HG02840 (cell line): ENCODE measurements around the gene AQP1.

ENCODE experiments used
- ATAC-seq: cut with Tn5 transposase; IDR thresholded peaks from one replicate; pipeline ENCODE4 v1.9.1; 2021; ENCODE audit warnings: mild to moderate bottlenecking, moderate library complexity, moderate number of reproducible peaks; ENCODE audit not compliant: unreplicated experiment, low FRiP score

Gene AQP1

GRCh38 chr7:30905078-30906012 is 6.3 kb upstream of the AQP1 start:
- ATAC-seq: no peak

DNA sequence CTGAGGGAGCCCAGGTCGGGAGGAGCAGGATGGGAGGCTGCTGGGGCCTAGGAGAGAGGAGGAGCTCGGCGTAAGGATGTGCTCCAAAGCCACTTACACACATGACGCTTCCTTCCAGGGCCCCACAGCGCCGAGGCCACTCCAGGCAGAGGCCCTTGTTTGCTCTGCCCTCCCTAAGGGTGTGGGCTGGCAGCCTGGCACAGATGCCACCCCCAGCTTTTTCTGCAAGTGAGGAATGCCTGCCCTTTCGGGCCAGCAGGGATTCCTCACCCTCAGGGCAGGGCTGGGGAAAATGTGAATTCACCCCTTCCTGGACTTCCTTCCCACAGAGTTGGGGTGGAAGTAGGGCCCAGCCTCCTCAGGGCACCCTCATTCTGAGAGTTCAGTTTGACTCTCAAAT is 5.6 kb upstream of the AQP1 start:
- no peak for ATAC-seq

- no peak for ATAC-seq
Measured at GRCh38 chr7:30906515-30907240, 5.0 kb upstream of the AQP1 start.

- no peak for ATAC-seq
Measured at GRCh38 chr7:30907527-30908267, 4.0 kb upstream of the AQP1 start.

DNA sequence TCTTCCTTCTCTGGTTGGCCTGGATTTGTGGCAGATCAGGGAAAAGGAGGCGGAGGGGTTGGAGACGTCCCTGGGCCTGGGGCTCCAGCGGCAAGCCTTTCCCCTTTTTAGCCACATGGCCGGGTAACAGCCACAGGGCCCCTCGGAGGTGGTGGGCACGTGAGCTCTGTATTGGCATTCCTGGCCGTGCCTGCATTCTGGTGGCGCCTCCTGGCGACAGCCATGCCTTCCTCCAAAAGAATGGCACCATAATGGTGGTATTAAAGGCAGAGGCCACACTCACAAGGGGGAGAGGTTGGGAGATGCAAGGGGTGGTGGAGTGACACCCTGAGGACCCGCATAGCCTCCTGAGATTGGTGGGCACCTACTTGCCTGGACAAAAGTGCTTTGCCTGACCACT is 3.0 kb upstream of the AQP1 start:
- no peak for ATAC-seq

GRCh38 chr7:30909431-30909830 is 2.2 kb upstream of the AQP1 start:
- no peak for ATAC-seq

- no peak for ATAC-seq
Measured at GRCh38 chr7:30910411-30911073, 1.1 kb upstream of the AQP1 start.

DNA sequence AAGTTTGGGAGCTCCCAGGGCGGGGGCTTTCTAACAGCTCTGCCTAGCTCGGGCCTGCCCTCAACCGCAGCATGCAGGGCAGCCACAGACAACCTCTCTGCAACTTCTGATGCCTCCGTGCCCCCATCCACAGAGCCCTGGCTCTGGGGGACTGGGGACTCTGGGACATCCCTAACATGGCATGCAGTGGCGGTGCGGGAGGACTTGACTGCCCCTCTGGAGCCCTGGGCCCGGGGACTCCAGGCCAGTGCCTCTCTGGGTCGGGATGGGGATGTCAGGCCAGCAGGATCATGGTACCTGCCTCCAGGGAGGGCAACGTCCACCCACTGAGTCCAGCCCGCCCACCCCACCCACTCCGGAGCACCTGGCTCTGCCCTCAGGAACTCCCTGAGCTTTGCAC is 520 bp upstream of the AQP1 start:
- no peak for ATAC-seq

GRCh38 chr7:30912021-30912730 is 523 bp downstream of the AQP1 start:
- no peak for ATAC-seq

DNA sequence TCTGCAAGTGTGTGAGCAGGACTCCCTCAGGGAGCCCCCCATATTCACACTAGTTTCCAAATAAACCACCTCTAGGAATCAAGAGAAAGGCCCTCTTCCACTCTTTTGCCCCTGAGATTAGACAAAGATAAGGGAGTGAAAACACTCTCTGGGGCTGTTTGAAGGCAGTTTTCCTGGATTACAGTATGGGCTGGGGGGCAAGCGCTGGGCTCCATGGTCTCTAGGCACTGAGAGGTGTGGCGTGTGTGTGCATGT is 1.0 kb downstream of the AQP1 start:
- no peak for ATAC-seq

DNA sequence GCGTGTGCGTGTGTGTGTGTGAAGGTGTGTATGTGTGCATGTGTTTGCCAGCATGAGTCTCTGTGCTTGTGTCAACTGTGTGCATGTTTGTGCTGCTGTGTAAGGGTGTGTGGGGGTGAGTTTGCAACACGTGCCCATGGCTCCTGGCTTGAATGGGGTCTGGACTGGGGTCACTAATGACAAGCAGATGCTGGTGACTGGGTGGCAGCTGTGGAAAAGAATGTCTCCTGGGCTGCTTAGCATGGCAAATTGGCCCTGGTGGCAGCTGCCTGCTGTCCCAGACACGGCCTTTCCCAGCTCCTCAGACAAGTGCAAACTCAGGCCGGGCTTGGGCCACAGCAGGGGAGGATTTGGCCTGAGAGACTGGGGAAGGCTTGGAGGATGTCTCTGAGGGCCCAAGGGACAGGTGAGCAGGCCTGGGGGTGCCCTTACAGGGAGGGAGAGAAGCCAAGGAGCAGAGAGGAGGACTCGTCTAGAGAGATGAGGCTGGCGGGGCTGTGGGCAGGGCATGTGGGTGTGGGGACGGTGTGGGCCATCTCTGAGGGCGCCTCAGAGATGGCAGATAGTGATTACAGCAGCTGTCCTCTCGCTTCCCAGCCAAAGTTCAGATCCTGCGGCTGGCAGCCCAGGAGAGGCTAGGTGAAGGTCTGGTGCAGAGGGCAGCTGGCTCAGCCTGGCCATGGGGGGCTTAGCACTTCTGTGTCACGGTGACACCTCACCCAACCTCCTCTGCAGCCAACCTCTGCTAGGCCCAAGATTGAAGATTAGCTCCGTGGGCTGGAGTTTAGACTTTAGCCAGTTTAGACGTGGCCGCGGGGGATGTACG is 1.5 kb downstream of the AQP1 start:
- ATAC-seq: no peak

DNA sequence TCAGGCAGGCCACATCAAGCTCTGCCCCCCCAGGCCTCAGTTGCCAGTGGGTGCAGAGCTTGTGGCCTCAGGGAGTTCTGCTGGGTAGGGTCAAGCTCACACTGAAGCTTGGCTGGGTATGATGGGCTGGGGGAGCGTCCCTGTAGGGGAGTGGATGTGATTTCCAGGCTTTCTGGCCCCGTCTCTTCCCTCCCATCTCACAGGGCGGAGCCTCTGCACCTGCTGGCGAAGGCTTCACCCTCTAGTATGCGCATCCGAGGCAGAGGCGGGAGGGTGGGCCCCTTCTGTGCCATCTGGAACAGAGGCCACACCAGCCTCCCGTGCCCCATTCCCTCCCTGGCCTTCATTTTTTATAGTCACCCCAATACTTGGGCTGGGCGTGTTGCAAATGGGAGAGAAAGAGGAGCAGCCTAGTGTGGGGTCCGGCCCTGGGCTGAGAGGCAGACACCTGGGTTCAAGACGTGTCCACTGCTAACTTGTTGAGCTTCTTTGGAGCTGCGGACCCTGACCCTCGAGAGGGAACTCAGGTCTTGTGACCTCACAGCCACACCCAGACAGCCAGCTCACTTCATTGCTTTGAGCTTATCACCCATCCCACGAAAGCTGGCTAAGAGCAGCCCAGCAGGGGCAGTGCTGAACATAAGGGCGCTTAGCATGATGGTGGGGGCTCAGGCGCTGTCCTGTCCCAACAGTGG is 2.3 kb downstream of the AQP1 start:
- ATAC-seq: no peak

DNA sequence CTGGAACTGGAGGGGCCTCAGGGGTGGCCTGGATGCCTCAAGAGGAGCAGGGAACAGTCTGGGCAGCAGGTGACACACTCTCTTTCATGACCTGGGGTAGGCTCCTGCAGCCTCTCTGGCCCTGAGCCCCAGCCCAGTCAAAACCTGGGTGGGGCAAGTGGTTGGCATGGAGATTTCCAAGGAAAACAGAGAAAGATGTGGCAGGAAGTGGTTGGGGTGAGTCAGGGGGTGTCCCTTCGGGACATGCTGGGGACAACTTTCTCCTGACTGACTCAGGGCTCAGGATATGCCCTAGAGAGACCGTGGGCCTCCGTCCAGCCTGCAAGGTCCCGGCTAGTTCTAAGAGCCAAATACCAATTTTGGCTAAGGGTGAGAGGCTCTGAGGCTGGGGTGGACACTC is 2.9 kb downstream of the AQP1 start:
- ATAC-seq: no peak

- ATAC-seq: no peak
Measured at GRCh38 chr7:30915005-30915601, 3.5 kb downstream of the AQP1 start.

- no peak for ATAC-seq
Measured at GRCh38 chr7:30915751-30916150, 4.1 kb downstream of the AQP1 start.

DNA sequence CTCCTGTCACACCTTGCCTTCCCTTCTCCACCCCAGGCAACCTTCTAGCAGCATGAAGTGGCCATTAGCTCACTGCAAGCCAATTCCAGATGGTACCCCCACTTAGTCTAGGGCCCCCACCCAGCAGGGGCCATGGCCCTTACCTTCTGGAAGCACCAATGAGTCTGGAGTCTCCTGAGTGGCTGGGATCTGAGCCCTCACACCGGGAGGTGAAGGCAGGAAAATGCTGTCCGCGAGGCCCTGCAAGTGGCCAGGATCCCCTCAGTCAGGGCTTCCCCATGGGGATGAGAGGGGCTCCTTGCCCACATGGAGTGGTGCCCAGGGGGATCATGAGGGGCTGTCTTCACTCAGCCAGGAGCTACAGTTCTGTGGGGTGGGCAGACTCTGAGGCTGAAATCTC is 4.6 kb downstream of the AQP1 start:
- no peak for ATAC-seq

GRCh38 chr7:30916767-30917166 is 5.1 kb downstream of the AQP1 start:
- no peak for ATAC-seq

DNA sequence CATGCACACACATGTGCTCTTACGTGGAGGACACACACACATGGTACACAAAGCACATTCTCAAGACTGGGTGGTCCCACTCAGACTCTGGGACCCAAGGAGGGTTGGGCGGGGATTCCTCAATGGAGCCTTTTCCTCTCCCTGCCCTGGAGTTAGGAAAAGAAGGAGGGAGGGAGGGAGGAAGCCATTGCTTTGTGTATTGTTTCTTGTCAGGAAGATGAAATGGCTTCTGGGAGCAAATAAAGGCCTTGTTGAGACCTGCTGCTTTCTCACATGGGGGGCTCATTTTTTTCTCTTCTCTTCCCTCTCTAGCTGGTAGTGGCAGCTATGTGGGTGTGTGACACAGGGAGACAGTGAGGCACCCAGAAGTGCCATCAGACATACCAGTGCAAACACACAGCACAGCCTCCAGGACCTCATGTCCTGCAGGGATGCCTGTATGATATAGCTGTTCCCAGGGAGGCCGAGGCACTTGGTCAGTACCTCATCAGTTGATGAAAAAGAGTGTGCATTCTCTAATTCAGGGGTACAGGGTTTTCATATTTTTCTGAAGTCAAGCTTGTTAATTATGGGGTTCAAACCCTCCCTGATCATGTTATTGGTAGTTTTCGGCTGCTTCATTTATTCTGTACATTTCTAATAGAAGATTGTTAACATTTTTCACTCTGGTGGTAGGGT is 5.7 kb downstream of the AQP1 start:
- no peak for ATAC-seq
